Measurements from ENCODE around the gene ADCY3.
A peak's percentile ranks its signal among the peaks of the same experiment; 100 is the strongest.
"Not testable (repeated sequence)": the region's sequence is repeated elsewhere in the genome, so short reads cannot be mapped to it uniquely, and the experiment has no call there.

Gene ADCY3

DNA sequence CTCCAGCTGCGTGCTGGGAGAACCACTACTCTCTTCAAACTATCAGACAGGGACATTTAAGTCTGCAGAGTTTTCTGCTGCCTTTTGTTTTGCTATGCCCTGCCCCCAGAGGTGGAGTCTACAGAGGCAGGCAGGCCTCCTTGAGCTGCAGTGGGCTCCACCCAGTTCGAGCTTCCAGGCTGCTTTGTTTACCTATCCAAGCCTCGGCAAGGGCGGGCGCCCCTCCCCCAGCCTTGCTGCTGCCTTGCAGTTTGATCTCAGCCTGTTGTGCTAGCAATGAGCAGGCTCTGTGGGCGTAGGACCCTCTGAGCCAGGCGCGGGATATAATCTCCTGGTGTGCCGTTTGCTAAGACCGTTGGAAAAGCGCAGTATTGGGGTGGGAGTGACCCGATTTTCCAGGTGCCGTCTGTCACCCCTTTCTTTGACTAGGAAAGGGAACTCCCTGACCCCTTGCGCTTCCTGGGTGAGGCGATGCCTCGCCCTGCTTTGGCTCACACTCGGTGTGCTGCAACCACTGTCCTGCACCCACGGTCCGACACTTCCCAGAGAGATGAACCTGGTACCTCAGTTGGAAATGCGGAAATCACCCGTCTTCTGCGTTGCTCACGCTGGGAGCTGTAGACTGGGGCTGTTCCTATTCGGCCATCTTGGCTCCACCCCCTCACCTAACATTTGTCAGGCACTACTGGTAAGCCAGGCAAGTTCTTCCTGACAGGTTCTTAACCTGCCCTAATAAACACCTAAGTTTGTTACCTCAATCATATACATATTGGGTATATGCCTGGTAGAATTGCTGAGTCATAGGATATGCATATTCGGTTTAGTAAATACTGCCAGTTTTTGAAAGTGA, 114.0 kb downstream of the ADCY3 start:
- DNase-seq = not testable (repeated sequence)

DNA sequence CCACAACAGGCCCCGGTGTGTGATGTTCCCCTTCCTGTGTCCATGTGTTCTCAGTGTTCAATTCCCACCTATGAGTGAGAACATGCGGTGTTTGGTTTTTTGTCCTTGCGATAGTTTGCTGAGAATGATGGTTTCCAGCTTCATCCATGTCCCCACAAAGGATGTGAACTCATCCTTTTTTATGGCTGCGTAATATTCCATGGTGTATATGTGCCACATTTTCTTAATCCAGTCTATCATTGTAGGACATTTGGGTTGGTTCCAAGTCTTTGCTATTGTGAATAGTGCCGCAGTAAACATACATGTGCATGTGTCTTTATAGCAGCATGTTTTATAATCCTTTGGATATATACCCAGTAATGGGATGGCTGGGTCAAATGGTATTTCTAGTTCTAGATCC, 119.5 kb downstream of the ADCY3 start:
- not testable (repeated sequence) for DNase-seq

GRCh38 chr2:24797644-24798043, 122.4 kb downstream of the ADCY3 start:
- no peak for DNase-seq

DNA sequence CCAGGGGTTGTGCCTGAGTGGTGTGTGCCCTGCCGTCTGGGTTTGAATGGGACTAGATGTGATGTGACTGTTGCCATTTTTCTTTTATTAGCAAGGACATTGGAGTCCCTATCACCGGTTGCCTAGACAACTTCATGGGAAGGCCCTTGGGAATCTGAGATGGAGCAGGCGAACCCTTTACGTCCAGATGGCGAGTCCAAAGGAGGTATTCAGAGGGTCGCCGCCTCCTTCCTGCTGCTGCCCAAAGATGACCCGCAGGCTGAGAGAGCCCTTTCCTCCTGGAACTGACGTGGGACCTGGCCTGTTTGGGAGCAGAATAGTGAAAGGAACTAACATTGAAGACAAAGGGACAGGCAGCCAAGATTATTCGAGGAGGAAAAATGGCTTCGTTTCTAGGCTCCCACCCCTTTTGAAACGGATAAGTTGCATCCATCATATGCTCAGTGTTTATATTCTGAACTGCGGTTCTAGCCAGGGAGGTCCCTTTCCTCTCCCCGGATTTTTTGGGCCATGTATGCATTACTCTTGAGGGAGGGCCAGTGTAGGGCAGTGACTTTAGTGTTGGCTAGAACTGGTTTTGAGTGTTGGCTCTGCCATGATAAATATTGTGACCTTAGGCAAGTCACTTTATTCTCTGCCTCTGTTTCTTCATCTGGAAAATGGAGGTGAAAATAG, 126.1 kb downstream of the ADCY3 start:
- DNase-seq = peak in 1 of 2 experiments; percentile 72

GRCh38 chr2:24792874-24793760, 126.9 kb downstream of the ADCY3 start, which contains the start of the genes CENPO and PTRHD1:
Gene CENPO (plus strand): TSS chr2:24793425. CDS start chr2:24793920, 495 bp downstream.
Gene PTRHD1 (minus strand): TSS chr2:24793391. CDS start chr2:24793377, 14 bp downstream.
- DNase-seq = peak; percentile 95 to 98

DNA sequence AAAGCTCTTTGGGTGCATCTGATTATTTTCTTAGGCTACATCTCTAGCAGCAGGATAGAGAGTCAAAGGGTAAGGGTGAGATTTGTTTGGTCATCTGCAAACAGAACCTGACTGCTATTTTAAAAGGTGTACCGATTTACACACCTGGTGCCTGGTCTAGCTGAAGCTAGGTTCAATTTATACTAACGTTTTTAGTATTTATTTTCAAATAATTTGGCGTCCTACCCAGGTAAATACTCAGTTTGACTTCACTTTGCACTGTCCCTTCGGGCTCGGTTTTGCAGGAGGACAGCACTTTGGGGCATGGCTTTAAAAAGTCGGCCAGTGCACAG, 127.5 kb downstream of the ADCY3 start:
- no peak for DNase-seq

GRCh38 chr2:24791452-24791851, 128.6 kb downstream of the ADCY3 start:
- DNase-seq = no peak

- no peak for DNase-seq
These were observed 131.2 kb downstream of the ADCY3 start for GRCh38 chr2:24788816-24789215.

- DNase-seq = no peak
These were observed 132.5 kb downstream of the ADCY3 start for GRCh38 chr2:24787532-24787931.

- no peak for DNase-seq
These were observed 134.2 kb downstream of the ADCY3 start for GRCh38 chr2:24785671-24786321.

GRCh38 chr2:24783641-24784040, 136.4 kb downstream of the ADCY3 start:
- no peak for DNase-seq

DNA sequence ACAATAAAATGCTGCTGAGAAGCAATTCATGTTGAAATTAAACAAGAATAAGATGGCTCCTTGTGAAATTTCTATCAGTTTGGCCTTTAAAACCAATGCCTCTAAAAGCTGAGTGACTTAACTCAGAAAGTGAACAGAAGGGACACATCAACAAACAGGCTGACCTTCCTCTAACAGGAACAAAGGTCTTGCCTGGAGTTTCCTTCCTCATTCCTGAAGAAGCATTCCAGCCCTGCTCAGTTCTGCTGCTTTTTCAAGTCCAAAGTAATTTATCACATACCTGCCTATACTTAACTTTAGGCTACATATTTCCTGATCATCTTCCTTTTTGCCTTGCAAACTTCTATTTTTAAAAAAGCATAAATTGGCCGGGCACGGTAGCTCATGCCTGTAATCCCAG, 140.9 kb downstream of the ADCY3 start:
- no peak for DNase-seq

DNA sequence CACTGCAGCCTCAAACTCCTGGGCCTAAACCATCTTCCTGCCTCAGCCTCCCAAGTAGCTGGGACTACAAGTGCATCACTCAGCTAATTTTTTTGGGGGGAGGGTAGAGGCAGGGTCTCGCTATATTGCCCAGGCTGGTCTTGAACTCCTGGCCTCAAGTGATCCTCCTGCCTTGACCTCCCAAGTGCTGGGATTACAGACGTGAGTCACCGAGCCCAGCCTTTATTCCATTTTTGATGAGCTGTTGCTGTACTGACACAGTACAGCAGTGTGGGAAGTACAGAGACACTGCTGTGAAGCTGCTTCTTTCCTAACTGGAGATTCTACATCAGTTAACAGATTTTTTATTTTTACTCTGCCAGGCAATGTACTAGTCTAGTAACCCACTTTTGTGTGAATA, 145.7 kb downstream of the ADCY3 start:
- no peak for DNase-seq

GRCh38 chr2:24771764-24772586, 148.1 kb downstream of the ADCY3 start:
- DNase-seq = no peak

DNA sequence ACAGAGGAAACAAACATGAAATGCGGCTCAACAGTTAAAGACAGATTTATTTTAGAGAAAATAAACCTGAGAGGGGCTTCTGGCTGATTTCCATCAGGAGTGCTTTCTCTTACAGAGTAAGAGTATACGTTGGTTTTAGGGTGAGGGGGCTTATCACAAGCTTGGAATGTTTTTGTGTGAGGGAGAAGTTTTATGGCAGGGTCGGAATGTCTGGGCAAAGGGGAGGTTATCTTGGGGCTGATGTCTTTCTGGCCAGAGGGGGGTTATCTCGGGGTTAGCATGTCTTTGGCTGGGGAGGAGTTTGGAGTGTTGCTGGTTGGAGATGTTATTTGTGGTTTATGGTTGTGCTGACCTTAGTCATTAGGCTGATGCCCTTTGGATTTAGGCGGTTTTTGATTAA, 149.0 kb downstream of the ADCY3 start:
- DNase-seq = no peak

Measured in SW 1271 (cell line).